ENCODE data around the gene PLCL1.
"Not testable (repeated sequence)": the region's sequence is repeated elsewhere in the genome, so short reads cannot be mapped to it uniquely, and the experiment has no call there.

PLCL1 gene

GRCh38 chr2:198136142-198136541, 331.7 kb downstream of the PLCL1 start:
- DNase-seq = no peak

- no peak for DNase-seq
Measured at GRCh38 chr2:198137733-198138132, 333.3 kb downstream of the PLCL1 start.

- no peak for DNase-seq
Measured at GRCh38 chr2:198141726-198142125, 337.3 kb downstream of the PLCL1 start.

- DNase-seq = no peak
Measured at GRCh38 chr2:198143156-198143555, 338.8 kb downstream of the PLCL1 start.

GRCh38 chr2:198143793-198144192, 339.4 kb downstream of the PLCL1 start:
- no peak for DNase-seq

GRCh38 chr2:198144660-198145059, 340.3 kb downstream of the PLCL1 start:
- DNase-seq = no peak

GRCh38 chr2:198146346-198146940, 342.1 kb downstream of the PLCL1 start:
- no peak for DNase-seq

GRCh38 chr2:198157314-198157713, 352.9 kb downstream of the PLCL1 start:
- no peak for DNase-seq

GRCh38 chr2:198161151-198161550, 356.8 kb downstream of the PLCL1 start:
- DNase-seq = no peak

GRCh38 chr2:198162276-198162675, 357.9 kb downstream of the PLCL1 start:
- no peak for DNase-seq

GRCh38 chr2:198164843-198165242, 360.4 kb downstream of the PLCL1 start:
- no peak for DNase-seq

- DNase-seq = no peak
Measured at GRCh38 chr2:198165289-198165688, 360.9 kb downstream of the PLCL1 start.

- no peak for DNase-seq
Measured at GRCh38 chr2:198167346-198167745, 363.0 kb downstream of the PLCL1 start.

GRCh38 chr2:198168651-198169050, 364.3 kb downstream of the PLCL1 start:
- DNase-seq = no peak

GRCh38 chr2:198173242-198173641, 368.8 kb downstream of the PLCL1 start:
- DNase-seq = no peak

- no peak for DNase-seq
Measured at GRCh38 chr2:198173864-198174263, 369.5 kb downstream of the PLCL1 start.

- no peak for DNase-seq
Measured at GRCh38 chr2:198175271-198175670, 370.9 kb downstream of the PLCL1 start.

- DNase-seq = no peak
Measured at GRCh38 chr2:198177040-198177439, 372.6 kb downstream of the PLCL1 start.

GRCh38 chr2:198178766-198179165, 374.4 kb downstream of the PLCL1 start:
- no peak for DNase-seq

- no peak for DNase-seq
Measured at GRCh38 chr2:198186257-198186656, 381.9 kb downstream of the PLCL1 start.

- DNase-seq = no peak
Measured at GRCh38 chr2:198187841-198188240, 383.4 kb downstream of the PLCL1 start.

- no peak for DNase-seq
Measured at GRCh38 chr2:198188982-198189381, 384.6 kb downstream of the PLCL1 start.

GRCh38 chr2:198191651-198192050, 387.3 kb downstream of the PLCL1 start:
- no peak for DNase-seq

- not testable (repeated sequence) for DNase-seq
Measured at GRCh38 chr2:198196556-198196955, 392.2 kb downstream of the PLCL1 start.

All from NCI-H1694 treated with DMSO at 0.1 percent for 48 hours (cell line).